Neural progenitor cell (in vitro differentiated cells): ENCODE measurements around the gene KLC1. TPM values are rescaled to one million over a fixed set of nuclear protein-coding genes. Genes with fewer than 3 reads are reported as not detected.

Experiments used
- DNase-seq: peaks from one replicate; pipeline ENCODE4 v3.0.0-alpha.2; 2016; ENCODE audit warnings: low spot score
- H2AFZ ChIP-seq: fragments of 200-600 bp; sonication (generic); replicated peaks from 2 replicates; pipeline ENCODE4 v1.6.1; 2016; ENCODE audit warnings: antibody characterized with exemption
- H3F3A ChIP-seq: fragments of 200-600 bp; sonication (generic); 2 replicates; pipeline ENCODE4 v1.6.1; 2016; ENCODE audit warnings: antibody characterized with exemption, low read depth
- H3K27ac ChIP-seq: fragments of 200-600 bp; sonication (generic); 2 replicates; pipeline ENCODE4 v1.5.1; 2016; ENCODE audit warnings: mild to moderate bottlenecking
- H3K27me3 ChIP-seq: fragments of 200-600 bp; sonication (generic); 2 replicates; pipeline ENCODE4 v1.6.1; 2016; ENCODE audit warnings: mild to moderate bottlenecking, moderate library complexity
- H3K36me3 ChIP-seq: fragments of 200-600 bp; sonication (generic); 2 replicates; pipeline ENCODE4 v1.5.1; 2016
- H3K4me1 ChIP-seq: fragments of 200-600 bp; sonication (generic); 2 replicates; pipeline ENCODE4 v1.6.1; 2016; ENCODE audit warnings: mixed run types
- H3K4me2 ChIP-seq: fragments of 200-600 bp; sonication (generic); 2 replicates; pipeline ENCODE4 v1.6.1; 2016
- H3K4me3 ChIP-seq: fragments of 200-600 bp; sonication (generic); 2 replicates; pipeline ENCODE4 v1.5.1; 2016
- H3K79me2 ChIP-seq: fragments of 200-600 bp; sonication (generic); 2 replicates; pipeline ENCODE4 v1.6.1; 2016; ENCODE audit warnings: low read depth
- H3K9ac ChIP-seq: fragments of 200-600 bp; sonication (generic); 2 replicates; pipeline ENCODE4 v1.6.1; 2016
- H3K9me3 ChIP-seq: fragments of 200-600 bp; sonication (generic); 2 replicates; pipeline ENCODE4 v1.5.1; 2016; ENCODE audit warnings: low read depth
- H4K20me1 ChIP-seq: fragments of 200-600 bp; sonication (generic); 2 replicates; pipeline ENCODE4 v1.6.1; 2016; ENCODE audit warnings: low read depth
- H3K27ac Mint-ChIP-seq: 3 replicates; pipeline ENCODE4 v1.8.0; 2021; ENCODE audit warnings: mixed read lengths
- H3K27me3 Mint-ChIP-seq: 2 replicates; pipeline ENCODE4 v1.8.0; 2022; ENCODE audit warnings: low read depth, mild to moderate bottlenecking, inconsistent platforms, moderate library complexity, mixed read lengths; ENCODE audit not compliant: insufficient read depth
- H3K36me3 Mint-ChIP-seq: 3 replicates; pipeline ENCODE4 v1.8.0; 2021; ENCODE audit warnings: mixed read lengths
- H3K4me1 Mint-ChIP-seq: 3 replicates; pipeline ENCODE4 v1.8.0; 2021; ENCODE audit warnings: mixed read lengths
- H3K4me3 Mint-ChIP-seq: 3 replicates; pipeline ENCODE4 v1.8.0; 2021; ENCODE audit warnings: mild to moderate bottlenecking, moderate library complexity, mixed read lengths
- H3K9me3 Mint-ChIP-seq: 3 replicates; pipeline ENCODE4 v1.8.0; 2020; ENCODE audit warnings: mixed read lengths
- EZH2 ChIP-seq: fragments of 200-600 bp; sonication (generic); IDR thresholded peaks from 2 replicates; pipeline ENCODE4 v1.6.1; 2017; ENCODE audit warnings: antibody characterized with exemption, mild to moderate bottlenecking, moderate library complexity
- EZH2phosphoT487 ChIP-seq: fragments of 200-600 bp; sonication (generic); IDR thresholded peaks from 2 replicates; pipeline ENCODE4 v1.6.1; 2017; ENCODE audit warnings: antibody characterized with exemption
- total RNA-seq: library from RNA; depleted of rRNA; stranded (reverse); fragments of >200 nt; gene quantifications from 2 replicates; pipeline ENCODE4 v1.2.3, GENCODE V29; 2015; ENCODE audit warnings: low replicate concordance
- TF ChIP-seq, protein P1 (sequence below): fragments of 200-600 bp; sonication (generic); IDR thresholded peaks from 2 replicates; pipeline ENCODE4 v1.5.1; 2017; ENCODE audit warnings: antibody characterized with exemption, mild to moderate bottlenecking

The KLC1 gene
- total RNA-seq, 1 donor from 2014 or later, result 163 TPM

DNA sequence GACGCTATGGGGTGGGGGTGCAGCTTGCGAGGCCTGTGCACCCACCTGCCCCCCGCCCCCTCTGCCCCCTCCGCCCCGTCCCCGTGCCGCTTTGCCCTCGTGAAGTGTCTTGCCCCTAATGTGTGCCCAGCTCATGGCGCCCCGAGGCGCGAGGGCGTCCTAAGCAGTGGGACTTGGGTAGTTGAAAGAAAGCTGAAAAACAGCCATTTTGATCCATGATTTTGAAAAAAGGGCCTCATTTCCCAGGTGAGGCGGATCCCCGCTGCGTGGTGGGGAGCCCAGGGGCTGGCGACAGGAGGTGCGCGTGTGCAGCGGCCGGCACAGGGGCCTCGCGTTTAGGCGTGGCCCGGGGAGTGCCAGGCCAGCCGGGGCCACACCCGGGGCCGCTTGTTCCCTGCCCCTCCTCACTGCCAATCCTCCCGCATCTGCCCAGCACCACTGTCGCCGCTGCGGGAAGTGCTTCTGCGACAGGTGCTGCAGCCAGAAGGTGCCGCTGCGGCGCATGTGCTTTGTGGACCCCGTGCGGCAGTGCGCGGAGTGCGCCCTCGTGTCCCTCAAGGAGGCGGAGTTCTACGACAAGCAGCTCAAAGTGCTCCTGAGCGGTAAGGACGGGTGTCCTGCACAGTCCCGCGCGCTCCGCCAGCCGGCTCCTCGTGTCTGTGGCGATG, 98.4 kb downstream of the KLC1 start:
- H3K4me1 ChIP-seq, result no peaks in the 10 kb centered on the region
- no peak overlapping the region for H3K9ac ChIP-seq
- peaks cover 42% of the 10 kb centered on the region for H4K20me1 ChIP-seq
- no peak overlapping the region for H3K4me3 Mint-ChIP-seq
- DNase-seq, result no peak
- H3K27me3 Mint-ChIP-seq, result peaks cover 3% of the 10 kb centered on the region
- no peaks in the 10 kb centered on the region for H3K9me3 ChIP-seq
- peaks cover 7% of the 10 kb centered on the region for H3K36me3 Mint-ChIP-seq
- no peak for TF ChIP-seq EZH2
- TF ChIP-seq EZH2phosphoT487, result no peak
- TF ChIP-seq, protein P1, sequence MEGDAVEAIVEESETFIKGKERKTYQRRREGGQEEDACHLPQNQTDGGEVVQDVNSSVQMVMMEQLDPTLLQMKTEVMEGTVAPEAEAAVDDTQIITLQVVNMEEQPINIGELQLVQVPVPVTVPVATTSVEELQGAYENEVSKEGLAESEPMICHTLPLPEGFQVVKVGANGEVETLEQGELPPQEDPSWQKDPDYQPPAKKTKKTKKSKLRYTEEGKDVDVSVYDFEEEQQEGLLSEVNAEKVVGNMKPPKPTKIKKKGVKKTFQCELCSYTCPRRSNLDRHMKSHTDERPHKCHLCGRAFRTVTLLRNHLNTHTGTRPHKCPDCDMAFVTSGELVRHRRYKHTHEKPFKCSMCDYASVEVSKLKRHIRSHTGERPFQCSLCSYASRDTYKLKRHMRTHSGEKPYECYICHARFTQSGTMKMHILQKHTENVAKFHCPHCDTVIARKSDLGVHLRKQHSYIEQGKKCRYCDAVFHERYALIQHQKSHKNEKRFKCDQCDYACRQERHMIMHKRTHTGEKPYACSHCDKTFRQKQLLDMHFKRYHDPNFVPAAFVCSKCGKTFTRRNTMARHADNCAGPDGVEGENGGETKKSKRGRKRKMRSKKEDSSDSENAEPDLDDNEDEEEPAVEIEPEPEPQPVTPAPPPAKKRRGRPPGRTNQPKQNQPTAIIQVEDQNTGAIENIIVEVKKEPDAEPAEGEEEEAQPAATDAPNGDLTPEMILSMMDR, result no peak
- no peak overlapping the region for H3K27ac Mint-ChIP-seq
- H3K27ac ChIP-seq, result no peak overlapping the region
- peaks cover 26% of the 10 kb centered on the region for H3K79me2 ChIP-seq
- no peak overlapping the region for H3K4me2 ChIP-seq
- H3K4me1 Mint-ChIP-seq, result peaks cover 3% of the 10 kb centered on the region
- H3F3A ChIP-seq, result no peaks in the 10 kb centered on the region
- H3K4me3 ChIP-seq, result no peak overlapping the region
- H3K27me3 ChIP-seq, result no peaks in the 10 kb centered on the region
- H3K36me3 ChIP-seq, result no peaks in the 10 kb centered on the region
- H3K9me3 Mint-ChIP-seq, result no peaks in the 10 kb centered on the region
- H2AFZ ChIP-seq, result no peak overlapping the region

DNA sequence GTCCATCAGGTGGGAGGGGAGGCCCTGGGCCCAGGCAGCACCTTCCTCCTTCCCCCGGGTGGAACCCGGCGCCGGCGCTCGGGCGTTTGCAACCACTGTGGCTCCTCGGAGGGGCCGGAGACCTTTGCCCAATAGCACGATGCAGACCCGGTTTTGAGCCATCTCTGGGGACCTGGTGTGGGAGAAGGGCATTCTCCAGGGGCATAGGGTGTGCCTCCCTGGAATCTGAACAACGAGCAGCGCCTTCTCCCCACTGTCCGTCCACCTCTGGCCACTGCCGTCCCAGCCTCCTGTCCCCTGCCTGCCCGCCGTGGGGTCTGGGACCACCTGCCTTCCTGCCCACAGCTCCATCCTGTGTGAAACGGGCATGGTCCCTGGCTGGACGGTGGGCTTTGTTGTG, 99.1 kb downstream of the KLC1 start:
- DNase-seq, result no peak
- Mint-ChIP-seq H3K9me3 (no peaks in the 10 kb centered on the region), H3K4me1 (peaks cover under 1% of the 10 kb centered on the region), H3K27me3 (peaks cover 2% of the 10 kb centered on the region), H3K36me3 (peaks cover 11% of the 10 kb centered on the region), H3K27ac (no peak overlapping the region), H3K4me3 (no peak overlapping the region)
- Histone ChIP-seq H4K20me1 (peaks cover 39% of the 10 kb centered on the region), H3K9me3 (no peaks in the 10 kb centered on the region), H3K36me3 (no peaks in the 10 kb centered on the region), H3K27me3 (no peaks in the 10 kb centered on the region), H3K9ac (no peak overlapping the region), H3K4me2 (no peak overlapping the region), H3K27ac (no peak overlapping the region), H3F3A (no peaks in the 10 kb centered on the region), H3K4me1 (no peaks in the 10 kb centered on the region), H3K79me2 (peaks cover 19% of the 10 kb centered on the region), H3K4me3 (no peak overlapping the region), H2AFZ (no peak overlapping the region)
- TF ChIP-seq EZH2 (no peak), EZH2phosphoT487 (no peak)
- TF ChIP-seq, protein P1, result no peak

DNA sequence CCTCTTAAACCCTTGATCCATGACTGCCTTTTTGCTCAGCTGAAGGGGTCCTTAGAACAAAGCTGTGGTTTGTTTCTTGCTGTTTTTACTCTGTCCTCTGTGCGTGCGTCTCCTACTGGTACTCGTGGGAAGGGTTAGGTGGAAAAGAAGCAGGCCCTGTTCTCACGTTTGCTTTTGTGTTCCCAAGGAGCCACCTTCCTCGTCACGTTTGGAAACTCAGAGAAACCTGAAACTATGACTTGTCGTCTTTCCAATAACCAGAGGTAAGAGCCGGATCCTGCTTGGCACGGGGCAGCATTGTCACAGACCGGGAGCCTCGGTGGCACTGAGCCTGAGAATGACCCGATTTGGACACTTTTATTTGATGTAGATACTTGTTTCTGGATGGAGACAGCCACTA, 99.7 kb downstream of the KLC1 start:
- peaks cover 35% of the 10 kb centered on the region for H4K20me1 ChIP-seq
- H3K27me3 ChIP-seq, result no peaks in the 10 kb centered on the region
- DNase-seq, result no peak
- Mint-ChIP-seq H3K36me3 (peaks cover 11% of the 10 kb centered on the region), H3K27me3 (peaks cover 2% of the 10 kb centered on the region), H3K4me3 (no peak overlapping the region), H3K9me3 (no peaks in the 10 kb centered on the region), H3K27ac (no peak overlapping the region), H3K4me1 (no peaks in the 10 kb centered on the region)
- H3K4me2 ChIP-seq, result no peak overlapping the region
- no peaks in the 10 kb centered on the region for H3K9me3 ChIP-seq
- H3F3A ChIP-seq, result no peaks in the 10 kb centered on the region
- H3K79me2 ChIP-seq, result peaks cover 15% of the 10 kb centered on the region
- H2AFZ ChIP-seq, result no peak overlapping the region
- no peaks in the 10 kb centered on the region for H3K36me3 ChIP-seq
- no peak overlapping the region for H3K9ac ChIP-seq
- no peaks in the 10 kb centered on the region for H3K4me1 ChIP-seq
- no peak overlapping the region for H3K4me3 ChIP-seq
- H3K27ac ChIP-seq, result no peak overlapping the region
- no peak for TF ChIP-seq EZH2phosphoT487
- TF ChIP-seq EZH2, result no peak
- TF ChIP-seq, protein P1, result no peak
